GM19043 (cell line): Measurements from ENCODE around the gene OR8B8.
"Not testable (repeated sequence)": the region's sequence is repeated elsewhere in the genome, so short reads cannot be mapped to it uniquely, and the experiment has no call there.

ENCODE experiments used
- ATAC-seq: cut with Tn5 transposase; IDR thresholded peaks from one replicate; pipeline ENCODE4 v1.9.1; 2021; ENCODE audit warnings: low read depth; ENCODE audit not compliant: unreplicated experiment

OR8B8 gene

GRCh38 chr11:124445646-124446150 is at the start of gene OR8B8:
Gene OR8B8 (minus strand): TSS chr11:124445696. CDS start chr11:124441085, 4,611 bp downstream.
- ATAC-seq, result no peak

DNA sequence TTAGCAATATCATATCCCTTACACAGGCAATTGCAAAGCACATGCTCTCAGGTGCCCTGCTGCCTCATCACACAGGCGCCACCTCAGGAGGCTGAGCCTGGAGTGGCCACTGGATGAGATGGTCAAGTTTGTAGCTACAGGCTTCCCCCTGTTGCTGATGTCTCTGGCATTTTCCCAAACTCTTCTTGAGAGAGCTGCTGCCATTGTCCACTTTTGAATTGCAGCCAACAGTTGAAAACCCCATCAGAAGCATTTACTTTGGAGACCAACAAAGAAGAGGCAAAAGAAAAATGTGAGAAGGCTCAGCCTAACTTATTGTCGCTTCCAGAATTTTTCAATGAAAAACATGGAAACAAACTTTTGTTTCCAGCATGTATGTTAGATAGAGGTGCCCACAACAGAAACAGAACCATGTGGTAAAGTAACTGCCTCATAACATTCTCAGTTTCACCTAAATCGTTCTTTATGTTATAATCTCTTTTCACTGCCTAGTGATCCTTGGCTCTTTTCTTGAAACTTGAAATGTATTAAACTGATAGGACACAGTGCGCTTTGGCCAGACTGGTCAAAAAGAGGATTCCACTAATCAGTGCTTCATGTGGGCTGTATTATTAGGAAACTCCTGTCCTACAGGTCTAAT is 47.6 kb upstream of the OR8B8 start:
- no peak for ATAC-seq

DNA sequence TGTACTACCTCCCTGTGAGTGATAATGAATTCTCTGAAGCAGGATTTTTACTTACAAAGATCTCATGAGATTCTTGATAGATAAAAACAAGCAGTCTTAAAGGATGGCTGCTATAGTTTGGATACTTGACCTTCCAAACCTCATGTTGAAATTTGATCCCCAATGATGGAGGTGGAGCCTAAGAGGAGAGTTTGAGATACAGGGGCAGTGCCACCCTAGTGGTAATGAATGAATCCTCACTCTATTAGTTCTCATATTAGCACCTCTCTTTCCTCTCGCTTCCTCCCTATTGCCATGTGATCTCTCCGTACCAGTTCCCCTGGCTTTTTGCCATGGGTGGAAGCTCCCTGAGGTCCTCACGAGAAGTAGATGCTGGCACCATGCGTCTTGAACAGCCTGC is 37.9 kb upstream of the OR8B8 start:
- ATAC-seq, result no peak

- no peak for ATAC-seq
These were observed 37.1 kb upstream of the OR8B8 start for GRCh38 chr11:124482362-124483147.

- no peak for ATAC-seq
These were observed 36.1 kb upstream of the OR8B8 start for GRCh38 chr11:124481365-124482323.

- ATAC-seq, result no peak
These were observed 34.1 kb upstream of the OR8B8 start for GRCh38 chr11:124479561-124479960.

DNA sequence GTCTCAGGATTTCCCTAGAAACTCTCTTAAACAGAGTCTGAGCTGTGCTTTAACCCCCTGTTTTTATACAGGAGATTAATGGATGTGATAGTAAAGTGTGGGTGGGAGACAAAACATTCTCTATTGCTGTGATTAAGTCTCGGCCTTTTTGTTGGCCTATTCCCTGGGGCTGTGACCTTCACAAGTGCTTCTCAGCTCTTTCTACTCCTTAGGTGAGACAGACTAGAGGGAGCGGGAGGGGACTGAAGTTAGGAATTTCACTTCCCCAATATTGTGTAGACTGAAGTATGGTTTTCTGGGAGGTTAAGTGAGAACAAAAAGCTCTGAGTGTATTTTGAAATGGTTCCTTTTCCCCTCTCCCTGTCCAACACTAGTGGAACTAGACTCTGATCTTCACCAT is 29.8 kb upstream of the OR8B8 start:
- no peak for ATAC-seq

DNA sequence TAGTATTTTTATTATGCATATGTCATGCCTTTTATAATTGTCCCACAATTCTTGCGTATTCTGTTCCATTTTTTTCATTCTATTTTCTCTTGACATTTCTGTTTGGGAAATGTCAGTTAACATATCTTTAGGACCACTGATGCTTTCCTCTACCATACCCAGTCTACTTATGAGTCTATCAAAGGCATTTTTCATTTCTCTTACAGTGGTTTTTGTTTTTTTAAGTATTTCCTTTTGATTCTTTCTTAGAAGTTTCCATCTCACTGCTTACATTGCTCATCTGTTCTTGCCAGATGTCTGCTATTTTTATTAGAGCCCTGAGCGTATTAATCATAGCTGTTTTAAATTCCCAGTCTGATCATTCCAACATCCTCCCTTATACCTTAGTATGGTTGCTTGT is 29.3 kb upstream of the OR8B8 start:
- no peak for ATAC-seq

DNA sequence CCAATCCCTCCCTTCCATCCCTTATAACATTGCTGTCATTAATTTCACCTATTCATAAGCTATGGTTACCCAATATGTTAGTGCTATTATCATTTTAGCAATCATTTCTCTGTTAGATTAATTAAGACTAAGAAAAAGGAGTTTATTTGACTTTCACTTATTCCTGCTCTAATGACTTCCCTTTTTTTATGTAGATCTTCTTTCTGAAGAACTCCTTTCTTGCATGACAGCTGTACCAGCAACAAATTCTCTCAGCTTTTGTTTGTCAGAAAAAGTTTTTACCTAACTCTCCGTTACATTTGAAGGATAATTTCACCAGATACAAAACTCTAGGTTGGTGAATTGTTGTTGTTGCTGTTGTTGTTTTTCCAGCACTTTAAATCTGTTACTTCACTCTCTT is 28.6 kb upstream of the OR8B8 start:
- ATAC-seq, result no peak

- no peak for ATAC-seq
These were observed 28.0 kb upstream of the OR8B8 start for GRCh38 chr11:124473476-124473875.

DNA sequence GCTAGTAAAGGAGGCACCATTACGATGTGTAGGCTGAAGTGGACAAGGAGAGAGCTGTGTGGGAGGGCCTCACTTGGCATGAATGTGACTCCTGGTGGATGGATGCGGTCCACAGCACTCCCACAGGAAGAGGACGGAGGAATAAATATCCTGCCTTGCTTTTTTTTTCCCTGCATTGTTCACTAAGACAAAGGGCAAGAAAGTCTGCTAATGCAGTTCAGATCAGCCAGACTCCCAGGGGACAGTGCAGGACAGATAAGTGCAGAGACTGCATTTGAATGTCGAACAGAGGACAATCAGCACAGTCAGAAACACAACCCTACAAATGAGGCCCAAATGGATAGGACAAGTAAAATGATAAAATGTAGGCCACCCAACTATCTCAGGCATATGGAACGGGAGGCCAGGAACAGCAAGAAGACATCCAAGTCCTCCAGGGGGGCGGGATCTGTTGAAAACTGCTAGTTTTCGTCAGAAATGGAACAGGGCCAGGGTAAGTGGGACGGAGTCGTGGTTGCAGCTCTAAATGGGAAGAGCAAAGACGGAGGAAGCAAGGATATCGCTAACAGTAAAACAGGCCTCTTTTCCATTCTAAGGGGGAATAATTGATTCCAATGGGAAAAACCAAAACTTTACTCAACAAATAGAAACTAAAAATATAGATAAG is 25.2 kb upstream of the OR8B8 start:
- no peak for ATAC-seq

GRCh38 chr11:124467381-124467927 is 22.0 kb upstream of the OR8B8 start:
- ATAC-seq, result no peak

DNA sequence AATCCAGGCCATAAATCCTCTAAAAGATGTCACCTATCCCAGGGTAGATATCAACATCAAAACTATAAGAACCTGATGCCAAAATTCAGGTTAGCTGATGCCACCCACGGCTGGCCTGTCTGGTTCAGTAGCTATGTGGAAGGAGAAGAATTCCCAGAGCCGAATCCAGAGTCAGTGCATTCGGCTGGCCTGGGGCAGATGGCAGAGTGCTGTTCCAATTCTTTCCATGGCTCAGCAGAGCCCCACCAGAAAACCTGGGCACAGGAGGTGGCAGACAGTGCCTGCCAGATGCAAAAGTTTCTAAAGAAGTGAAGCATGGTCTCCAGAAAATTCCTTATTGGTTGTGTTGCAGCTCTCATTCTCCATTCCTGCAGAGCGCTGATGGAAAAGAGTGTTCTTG is 19.9 kb upstream of the OR8B8 start:
- no peak for ATAC-seq

DNA sequence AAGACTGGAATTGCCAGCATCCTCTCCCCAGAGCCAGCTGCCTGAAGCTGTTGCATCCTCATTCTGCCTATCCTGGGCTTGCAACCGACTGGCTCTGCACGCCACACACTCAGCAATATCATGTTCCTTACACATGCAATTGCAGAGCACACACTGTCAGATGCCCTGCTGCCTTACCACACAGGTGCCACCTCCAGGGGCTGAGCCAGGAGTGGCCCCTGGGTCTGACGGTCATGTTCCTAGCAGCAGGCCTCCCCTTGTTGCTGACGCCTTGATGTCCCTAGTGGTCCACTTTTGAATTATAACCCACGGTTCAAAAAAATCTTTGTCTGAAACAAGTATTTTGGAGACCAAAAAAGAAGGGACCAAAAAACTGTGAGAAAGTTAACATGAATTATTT is 18.5 kb upstream of the OR8B8 start:
- no peak for ATAC-seq

DNA sequence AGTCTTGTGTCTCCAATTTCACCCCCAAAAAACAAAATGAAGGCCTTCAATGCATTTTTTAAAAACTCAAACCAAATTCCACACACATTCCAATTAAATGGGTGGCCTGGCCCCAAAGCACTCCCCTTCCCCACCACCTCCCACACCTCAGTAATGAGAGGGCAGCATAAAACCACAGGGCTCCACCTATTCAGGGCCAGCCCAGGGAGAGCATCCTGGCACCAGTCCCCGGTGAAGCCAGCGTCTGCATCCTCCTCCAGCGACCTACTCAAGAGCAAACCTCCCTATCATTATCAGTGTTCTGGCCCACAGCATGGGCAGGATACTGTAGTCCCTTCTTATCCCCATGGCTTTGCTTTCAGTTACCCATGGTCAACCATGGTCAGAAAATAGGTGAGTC is 17.8 kb upstream of the OR8B8 start:
- ATAC-seq, result no peak

- no peak for ATAC-seq
These were observed 15.0 kb upstream of the OR8B8 start for GRCh38 chr11:124460459-124460858.

- not testable (repeated sequence) for ATAC-seq
These were observed 13.9 kb upstream of the OR8B8 start for GRCh38 chr11:124459379-124459778.

- no peak for ATAC-seq
These were observed 9.1 kb upstream of the OR8B8 start for GRCh38 chr11:124454552-124454951.

- no peak for ATAC-seq
These were observed 1.4 kb upstream of the OR8B8 start for GRCh38 chr11:124446916-124447315.

GRCh38 chr11:124442847-124443246 is 2.6 kb downstream of the OR8B8 start:
- ATAC-seq, result no peak
